AG09309 (cell line): ENCODE results near the gene TRIM59.

Source experiments
- DNase-seq: peaks from one replicate; pipeline ENCODE4 v3.0.0-alpha.2; 2010; ENCODE audit warnings: low read depth
- H3K4me3 ChIP-seq: 2 replicates; pipeline ENCODE4 v1.5.1; 2011; ENCODE audit warnings: mild to moderate bottlenecking, low read depth, low read length, moderate library complexity; ENCODE audit not compliant: control insufficient read depth
- TF ChIP-seq, protein P1 (sequence below): IDR thresholded peaks from 2 replicates; pipeline ENCODE4 v1.5.1; 2011; ENCODE audit warnings: mild to moderate bottlenecking, low read depth, low read length, inconsistent platforms; ENCODE audit not compliant: insufficient read depth, control insufficient read depth; ENCODE audit errors: missing control alignments

TRIM59 gene

DNA sequence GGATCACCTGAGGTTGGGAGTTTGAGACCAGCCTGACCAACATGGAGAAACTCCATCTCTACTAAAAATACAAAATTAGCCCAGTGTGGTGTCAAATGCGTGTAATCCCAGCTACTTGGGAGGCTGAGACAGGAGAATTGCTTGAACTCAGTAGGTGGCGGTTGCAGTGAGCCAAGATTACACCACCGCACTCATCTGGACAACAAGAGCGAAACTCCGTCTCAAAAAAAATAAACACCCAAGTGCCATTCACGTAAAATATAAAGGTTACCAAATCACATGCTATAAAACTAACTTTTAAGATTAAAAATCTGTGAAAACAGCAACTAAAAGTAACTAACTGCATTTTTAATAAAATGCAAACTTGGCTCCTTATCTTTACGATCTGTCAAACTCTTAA, 8.9 kb downstream of the TRIM59 start:
- no peak overlapping the region for H3K4me3 ChIP-seq
- DNase-seq: no peak

DNA sequence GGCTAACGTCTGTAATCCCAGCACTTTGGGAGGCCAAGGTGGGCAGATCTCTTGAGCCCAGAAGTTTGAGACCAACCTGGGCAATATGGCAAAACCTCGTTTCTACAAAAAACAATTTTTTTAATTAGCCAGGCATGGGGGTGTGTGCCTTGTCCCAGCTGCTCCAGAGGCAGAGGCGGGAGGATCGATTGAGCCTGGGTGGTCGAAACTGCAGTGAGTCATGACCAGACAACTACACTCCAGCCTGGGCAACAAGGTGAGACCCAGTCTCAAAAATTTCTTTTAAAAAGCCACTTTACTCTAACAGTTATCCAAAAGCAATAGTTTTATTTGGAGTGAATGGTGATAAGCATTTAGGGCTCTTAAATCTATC, 12.5 kb downstream of the TRIM59 start:
- no peak for DNase-seq
- TF ChIP-seq, protein P1, sequence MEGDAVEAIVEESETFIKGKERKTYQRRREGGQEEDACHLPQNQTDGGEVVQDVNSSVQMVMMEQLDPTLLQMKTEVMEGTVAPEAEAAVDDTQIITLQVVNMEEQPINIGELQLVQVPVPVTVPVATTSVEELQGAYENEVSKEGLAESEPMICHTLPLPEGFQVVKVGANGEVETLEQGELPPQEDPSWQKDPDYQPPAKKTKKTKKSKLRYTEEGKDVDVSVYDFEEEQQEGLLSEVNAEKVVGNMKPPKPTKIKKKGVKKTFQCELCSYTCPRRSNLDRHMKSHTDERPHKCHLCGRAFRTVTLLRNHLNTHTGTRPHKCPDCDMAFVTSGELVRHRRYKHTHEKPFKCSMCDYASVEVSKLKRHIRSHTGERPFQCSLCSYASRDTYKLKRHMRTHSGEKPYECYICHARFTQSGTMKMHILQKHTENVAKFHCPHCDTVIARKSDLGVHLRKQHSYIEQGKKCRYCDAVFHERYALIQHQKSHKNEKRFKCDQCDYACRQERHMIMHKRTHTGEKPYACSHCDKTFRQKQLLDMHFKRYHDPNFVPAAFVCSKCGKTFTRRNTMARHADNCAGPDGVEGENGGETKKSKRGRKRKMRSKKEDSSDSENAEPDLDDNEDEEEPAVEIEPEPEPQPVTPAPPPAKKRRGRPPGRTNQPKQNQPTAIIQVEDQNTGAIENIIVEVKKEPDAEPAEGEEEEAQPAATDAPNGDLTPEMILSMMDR: no peak
- H3K4me3 ChIP-seq: no peak overlapping the region

More for the DNA sequence above, 8.9 kb downstream of the TRIM59 start:
- TF ChIP-seq, protein P1: no peak

DNA sequence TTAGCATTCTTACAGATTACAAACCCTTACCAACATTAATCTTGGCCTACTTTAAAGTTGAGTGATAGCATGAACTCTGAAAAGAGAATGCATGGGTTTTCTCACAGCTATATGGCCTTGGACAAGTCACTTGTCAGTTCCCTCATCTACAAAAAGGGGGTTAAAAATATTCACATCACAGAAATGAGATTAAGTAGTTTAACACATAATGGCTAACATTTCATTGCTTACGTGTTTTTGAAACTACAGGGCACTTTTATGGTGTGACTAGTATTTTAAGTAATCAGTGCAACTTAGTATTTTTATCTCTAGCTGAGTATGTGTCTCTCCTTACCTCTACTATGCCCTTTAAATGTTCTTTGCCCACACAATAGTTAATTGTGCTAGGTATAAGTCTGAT, 13.8 kb downstream of the TRIM59 start:
- DNase-seq: no peak
- TF ChIP-seq, protein P1: no peak
- no peak overlapping the region for H3K4me3 ChIP-seq

DNA sequence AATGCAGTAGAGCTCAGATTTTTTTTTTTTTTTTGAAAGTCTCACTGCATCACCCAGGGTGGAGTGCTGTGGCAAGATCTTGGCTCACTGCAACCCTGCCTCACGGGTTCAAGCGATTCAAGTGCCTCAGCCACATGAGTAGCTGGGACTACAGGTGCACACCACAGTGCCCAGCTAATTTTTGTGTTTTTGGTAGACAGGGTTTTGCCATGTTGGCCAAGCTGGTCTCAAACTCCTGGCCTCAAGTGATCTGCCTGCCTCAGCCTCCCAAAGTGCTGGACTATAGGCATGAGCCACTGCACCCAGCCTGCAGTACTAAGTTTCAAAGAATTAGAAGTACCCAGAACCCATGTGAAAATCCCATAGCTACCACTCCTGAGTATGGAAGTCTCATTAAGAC, 14.5 kb downstream of the TRIM59 start:
- no peak for DNase-seq
- H3K4me3 ChIP-seq: no peak overlapping the region
- TF ChIP-seq, protein P1: no peak

DNA sequence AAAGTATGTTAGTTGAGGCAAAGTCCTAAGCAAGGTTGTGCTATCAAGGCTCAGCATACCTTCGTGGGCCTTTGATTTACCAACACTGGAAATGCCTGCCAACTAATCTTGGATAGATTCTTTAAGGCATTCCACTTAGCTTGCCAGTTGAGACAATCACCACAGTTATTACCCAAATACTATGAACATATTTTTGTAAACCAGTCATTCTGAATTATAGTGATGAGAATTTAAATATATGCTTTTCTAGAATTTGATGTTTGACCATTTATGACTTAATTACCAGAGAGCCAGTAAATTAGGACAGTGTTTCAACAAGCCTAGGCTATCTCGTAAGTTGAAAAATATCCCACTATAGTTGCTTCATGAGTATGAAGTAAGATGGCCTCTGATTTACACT, 15.5 kb downstream of the TRIM59 start:
- DNase-seq: peak; percentile 57
- TF ChIP-seq, protein P1: no peak
- no peak overlapping the region for H3K4me3 ChIP-seq

DNA sequence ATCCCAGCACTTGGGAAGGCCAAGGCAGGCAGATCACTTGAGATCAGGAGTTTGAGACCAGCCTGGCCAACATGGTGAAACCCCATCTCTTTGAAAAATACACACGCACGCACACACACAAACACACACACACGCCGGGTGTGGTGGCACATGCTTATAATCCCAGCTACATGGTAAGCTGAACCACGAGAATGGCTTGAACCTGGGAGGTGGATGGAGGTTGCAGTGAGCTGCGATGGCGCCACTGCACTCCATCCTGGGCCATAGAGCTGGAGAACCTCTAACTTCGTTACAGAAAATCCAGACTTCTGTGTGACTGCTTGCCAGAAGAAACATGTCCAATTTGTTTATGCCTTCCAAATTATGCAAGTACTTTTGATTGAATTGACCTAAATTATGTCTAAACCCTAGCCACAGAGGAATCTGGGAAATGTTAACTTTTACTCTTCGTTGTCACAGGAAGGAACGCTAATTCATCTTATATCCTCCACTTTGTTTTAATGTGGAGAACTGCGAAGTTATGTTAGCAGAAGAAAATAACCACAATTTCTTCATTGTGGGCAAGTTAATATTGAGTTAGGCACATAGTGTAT, 21.7 kb downstream of the TRIM59 start:
- H3K4me3 ChIP-seq: no peak overlapping the region
- DNase-seq: no peak
- TF ChIP-seq, protein P1: no peak

DNA sequence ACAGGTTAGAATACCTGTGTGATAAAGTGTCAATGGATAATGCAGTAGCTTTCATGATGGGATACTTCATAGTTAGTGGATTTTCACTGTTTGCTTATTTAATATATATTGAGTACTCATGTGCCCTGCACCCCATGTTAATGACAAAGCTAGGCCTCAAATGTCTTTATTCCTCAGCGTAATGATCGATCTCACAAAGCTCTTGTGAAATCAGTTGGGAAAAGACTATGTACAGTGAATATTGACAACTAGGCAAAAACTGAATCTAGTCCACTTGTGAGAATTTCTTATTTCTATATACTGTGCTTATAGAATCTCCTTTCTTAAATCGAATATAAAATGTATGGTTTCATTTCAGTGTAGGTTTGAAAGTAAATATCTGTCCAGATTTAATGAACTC, 32.3 kb downstream of the TRIM59 start:
- no peak overlapping the region for H3K4me3 ChIP-seq
- TF ChIP-seq, protein P1: no peak
- DNase-seq: no peak
